Mononuclear cell (primary cell): ENCODE data around the gene LARGE1. TPM values are rescaled to one million over a fixed set of nuclear protein-coding genes. Genes with fewer than 3 reads are reported as not detected.

Experiments used
- H3K27me3 ChIP-seq: 2 replicates; pipeline ENCODE4 v1.6.0; 2011; ENCODE audit warnings: low read length, control low read depth; ENCODE audit not compliant: insufficient read depth
- H3K4me1 ChIP-seq: 2 replicates; pipeline ENCODE4 v1.5.1; 2011; ENCODE audit warnings: mild to moderate bottlenecking, low read length, control low read depth; ENCODE audit not compliant: insufficient read depth
- H3K4me3 ChIP-seq: 2 replicates; pipeline ENCODE4 v1.5.1; 2011; ENCODE audit warnings: mild to moderate bottlenecking, low read length, moderate library complexity
- H3K9me3 ChIP-seq: 2 replicates; pipeline ENCODE4 v1.5.1; 2011; ENCODE audit warnings: low read depth, mild to moderate bottlenecking, control low read depth, low read length
- total RNA-seq: library from RNA; depleted of rRNA; stranded (reverse); fragments of >200 nt; gene quantifications from one replicate; pipeline ENCODE4 v1.2.3, GENCODE V29; 2012

LARGE1 gene
- total RNA-seq, 1 donor = 3.9 TPM

- Histone ChIP-seq H3K9me3 (no peaks in the 10 kb centered on the region), H3K27me3 (no peaks in the 10 kb centered on the region), H3K4me3 (no peak overlapping the region), H3K4me1 (no peaks in the 10 kb centered on the region)
Observed at GRCh38 chr22:33538277-33538885, 381.9 kb downstream of the LARGE1 start.

- Histone ChIP-seq H3K27me3 (no peaks in the 10 kb centered on the region), H3K9me3 (no peaks in the 10 kb centered on the region), H3K4me1 (no peaks in the 10 kb centered on the region), H3K4me3 (no peak overlapping the region)
Observed at GRCh38 chr22:33537059-33537458, 383.2 kb downstream of the LARGE1 start.

GRCh38 chr22:33535937-33536875 lies 384.1 kb downstream of the LARGE1 start:
- H3K4me1 ChIP-seq = no peaks in the 10 kb centered on the region

GRCh38 chr22:33529424-33530113 lies 390.7 kb downstream of the LARGE1 start:
- H3K27me3 ChIP-seq = no peaks in the 10 kb centered on the region
- no peaks in the 10 kb centered on the region for H3K9me3 ChIP-seq
- H3K4me1 ChIP-seq = no peaks in the 10 kb centered on the region
- no peak overlapping the region for H3K4me3 ChIP-seq

More at GRCh38 chr22:33535937-33536875, 384.1 kb downstream of the LARGE1 start:
- Histone ChIP-seq H3K9me3 (no peaks in the 10 kb centered on the region), H3K4me3 (no peak overlapping the region), H3K27me3 (no peaks in the 10 kb centered on the region)

- Histone ChIP-seq H3K4me3 (no peak overlapping the region), H3K9me3 (no peaks in the 10 kb centered on the region), H3K4me1 (no peaks in the 10 kb centered on the region), H3K27me3 (no peaks in the 10 kb centered on the region)
Observed at GRCh38 chr22:33528183-33528582, 392.1 kb downstream of the LARGE1 start.

GRCh38 chr22:33526434-33527107 lies 393.7 kb downstream of the LARGE1 start:
- Histone ChIP-seq H3K4me1 (no peaks in the 10 kb centered on the region), H3K9me3 (no peaks in the 10 kb centered on the region), H3K4me3 (no peak overlapping the region), H3K27me3 (no peaks in the 10 kb centered on the region)

GRCh38 chr22:33524511-33525260 lies 395.6 kb downstream of the LARGE1 start:
- no peaks in the 10 kb centered on the region for H3K9me3 ChIP-seq
- peaks cover 9% of the 10 kb centered on the region for H3K4me1 ChIP-seq
- no peak overlapping the region for H3K4me3 ChIP-seq
- no peaks in the 10 kb centered on the region for H3K27me3 ChIP-seq

GRCh38 chr22:33521879-33522665 lies 398.2 kb downstream of the LARGE1 start:
- Histone ChIP-seq H3K27me3 (no peaks in the 10 kb centered on the region), H3K4me1 (peaks cover 9% of the 10 kb centered on the region), H3K4me3 (no peak overlapping the region), H3K9me3 (no peaks in the 10 kb centered on the region)

- Histone ChIP-seq H3K4me1 (peaks cover 9% of the 10 kb centered on the region), H3K4me3 (no peak overlapping the region), H3K27me3 (no peaks in the 10 kb centered on the region), H3K9me3 (no peaks in the 10 kb centered on the region)
Observed at GRCh38 chr22:33520904-33521780, 399.1 kb downstream of the LARGE1 start.

- Histone ChIP-seq H3K9me3 (no peaks in the 10 kb centered on the region), H3K4me3 (no peak overlapping the region), H3K4me1 (peaks cover 9% of the 10 kb centered on the region), H3K27me3 (no peaks in the 10 kb centered on the region)
Observed at GRCh38 chr22:33519974-33520903, 400.0 kb downstream of the LARGE1 start.

GRCh38 chr22:33519071-33519973 lies 401.0 kb downstream of the LARGE1 start:
- peaks cover 9% of the 10 kb centered on the region for H3K4me1 ChIP-seq
- H3K9me3 ChIP-seq = no peaks in the 10 kb centered on the region

More at GRCh38 chr22:33519071-33519973, 401.0 kb downstream of the LARGE1 start:
- Histone ChIP-seq H3K4me3 (no peak overlapping the region), H3K27me3 (no peaks in the 10 kb centered on the region)
